DOHH2 (cell line): ENCODE results near the gene OSBPL10.
"Not testable (repeated sequence)": the region's sequence is repeated elsewhere in the genome, so short reads cannot be mapped to it uniquely, and the experiment has no call there.

Experiments
- H3F3A ChIP-seq: fragments of 200-600 bp; sonication (generic), shearing (Covaris generic); 2 replicates; pipeline ENCODE4 v1.6.0; 2016; ENCODE audit warnings: antibody characterized with exemption, mild to moderate bottlenecking; ENCODE audit not compliant: control insufficient read depth, insufficient read depth
- H3K27ac ChIP-seq: fragments of 200-600 bp; sonication (generic); 2 replicates; pipeline ENCODE4 v1.5.1; 2014; ENCODE audit warnings: low read depth, mild to moderate bottlenecking, low read length, moderate library complexity
- H3K27me3 ChIP-seq: fragments of 200-600 bp; sonication (generic); 2 replicates; pipeline ENCODE4 v1.6.1; 2014; ENCODE audit warnings: mild to moderate bottlenecking, low read length, mixed read lengths; ENCODE audit not compliant: control insufficient read depth
- H3K36me3 ChIP-seq: fragments of 200-600 bp; sonication (generic); 2 replicates; pipeline ENCODE4 v1.6.1; 2014; ENCODE audit warnings: mild to moderate bottlenecking, low read length, moderate library complexity, mixed read lengths; ENCODE audit not compliant: control insufficient read depth
- H3K4me1 ChIP-seq: fragments of 200-600 bp; sonication (generic); 2 replicates; pipeline ENCODE4 v1.6.1; 2014; ENCODE audit warnings: mild to moderate bottlenecking, low read length, mixed read lengths; ENCODE audit not compliant: control insufficient read depth
- H3K4me2 ChIP-seq: fragments of 200-600 bp; sonication (generic); 2 replicates; pipeline ENCODE4 v1.6.0; 2014; ENCODE audit warnings: mild to moderate bottlenecking, low read length, moderate library complexity
- H3K4me3 ChIP-seq: fragments of 200-600 bp; sonication (generic); 2 replicates; pipeline ENCODE4 v1.5.1; 2014; ENCODE audit warnings: mild to moderate bottlenecking, low read length, mixed read lengths
- H3K79me2 ChIP-seq: fragments of 200-600 bp; sonication (generic); 2 replicates; pipeline ENCODE4 v1.6.1; 2014; ENCODE audit warnings: mild to moderate bottlenecking, low read length, mixed read lengths; ENCODE audit not compliant: control insufficient read depth
- H3K9me2 ChIP-seq: fragments of 200-600 bp; sonication (generic); replicated peaks from 2 replicates; pipeline ENCODE4 v1.6.1; 2014; ENCODE audit warnings: mild to moderate bottlenecking, low read length, mixed read lengths; ENCODE audit not compliant: control insufficient read depth
- H3K9me3 ChIP-seq: fragments of 200-600 bp; sonication (generic); 2 replicates; pipeline ENCODE4 v1.6.1; 2014; ENCODE audit warnings: antibody characterized with exemption, low read length, mixed read lengths; ENCODE audit not compliant: control insufficient read depth, insufficient read depth
- H4K20me1 ChIP-seq: fragments of 200-600 bp; sonication (generic); 2 replicates; pipeline ENCODE4 v1.6.0; 2014; ENCODE audit warnings: low read depth, mild to moderate bottlenecking, antibody characterized with exemption, low read length, moderate library complexity; ENCODE audit not compliant: control insufficient read depth, insufficient read depth
- EZH2phosphoT487 ChIP-seq: fragments of 200-600 bp; sonication (generic); IDR thresholded peaks from 2 replicates; pipeline ENCODE4 v1.6.1; 2017; ENCODE audit warnings: borderline replicate concordance, mild to moderate bottlenecking, antibody characterized with exemption, low read length, moderate library complexity, mixed read lengths
- TF ChIP-seq, protein P1 (sequence below): fragments of 200-600 bp; sonication (generic); IDR thresholded peaks from one replicate; pipeline ENCODE4 v1.5.1; 2014; ENCODE audit warnings: antibody characterized with exemption, mild to moderate bottlenecking, low read depth, low read length; ENCODE audit not compliant: poor library complexity, severe bottlenecking

Gene OSBPL10

GRCh38 chr3:31996195-31996594 is 15.1 kb upstream of the OSBPL10 start:
- no peak overlapping the region for H3K4me2 ChIP-seq
- H3K27ac ChIP-seq = no peak overlapping the region
- no peaks in the 10 kb centered on the region for H3K9me2 ChIP-seq
- no peaks in the 10 kb centered on the region for H3F3A ChIP-seq
- no peaks in the 10 kb centered on the region for H4K20me1 ChIP-seq
- no peaks in the 10 kb centered on the region for H3K79me2 ChIP-seq
- peaks cover 4% of the 10 kb centered on the region; the same call in 1 of the 2 replicates for H3K36me3 ChIP-seq
- H3K4me3 ChIP-seq = no peak overlapping the region
- TF ChIP-seq, protein P1, sequence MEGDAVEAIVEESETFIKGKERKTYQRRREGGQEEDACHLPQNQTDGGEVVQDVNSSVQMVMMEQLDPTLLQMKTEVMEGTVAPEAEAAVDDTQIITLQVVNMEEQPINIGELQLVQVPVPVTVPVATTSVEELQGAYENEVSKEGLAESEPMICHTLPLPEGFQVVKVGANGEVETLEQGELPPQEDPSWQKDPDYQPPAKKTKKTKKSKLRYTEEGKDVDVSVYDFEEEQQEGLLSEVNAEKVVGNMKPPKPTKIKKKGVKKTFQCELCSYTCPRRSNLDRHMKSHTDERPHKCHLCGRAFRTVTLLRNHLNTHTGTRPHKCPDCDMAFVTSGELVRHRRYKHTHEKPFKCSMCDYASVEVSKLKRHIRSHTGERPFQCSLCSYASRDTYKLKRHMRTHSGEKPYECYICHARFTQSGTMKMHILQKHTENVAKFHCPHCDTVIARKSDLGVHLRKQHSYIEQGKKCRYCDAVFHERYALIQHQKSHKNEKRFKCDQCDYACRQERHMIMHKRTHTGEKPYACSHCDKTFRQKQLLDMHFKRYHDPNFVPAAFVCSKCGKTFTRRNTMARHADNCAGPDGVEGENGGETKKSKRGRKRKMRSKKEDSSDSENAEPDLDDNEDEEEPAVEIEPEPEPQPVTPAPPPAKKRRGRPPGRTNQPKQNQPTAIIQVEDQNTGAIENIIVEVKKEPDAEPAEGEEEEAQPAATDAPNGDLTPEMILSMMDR = no peak
- no peak for TF ChIP-seq EZH2phosphoT487
- H3K4me1 ChIP-seq = peaks cover 9% of the 10 kb centered on the region
- H3K9me3 ChIP-seq = no peaks in the 10 kb centered on the region
- H3K27me3 ChIP-seq = no peaks in the 10 kb centered on the region

- H3K4me2 ChIP-seq, H3K4me3 ChIP-seq, H3K27me3 ChIP-seq, H4K20me1 ChIP-seq, H3K9me2 ChIP-seq, H3K9me3 ChIP-seq, H3K4me1 ChIP-seq, H3K79me2 ChIP-seq, H3F3A ChIP-seq, H3K27ac ChIP-seq: not testable (repeated sequence)
- H3K36me3 ChIP-seq = peaks cover 13% of the 10 kb centered on the region
Observed at GRCh38 chr3:31995026-31995425, 14.0 kb upstream of the OSBPL10 start.

- Histone ChIP-seq H3K36me3 (peaks cover 24% of the 10 kb centered on the region), H3K4me3 (no peak overlapping the region), H3K9me3 (peaks cover 8% of the 10 kb centered on the region; the same call in 1 of the 2 replicates), H3K9me2 (no peaks in the 10 kb centered on the region), H3K27me3 (no peaks in the 10 kb centered on the region), H3K27ac (no peak overlapping the region), H3K4me1 (no peaks in the 10 kb centered on the region), H3K79me2 (no peaks in the 10 kb centered on the region), H3F3A (no peaks in the 10 kb centered on the region), H4K20me1 (no peaks in the 10 kb centered on the region), H3K4me2 (no peak overlapping the region)
- no peak for TF ChIP-seq EZH2phosphoT487
- TF ChIP-seq, protein P1 = no peak
Observed at GRCh38 chr3:31993843-31994242, 12.8 kb upstream of the OSBPL10 start.

GRCh38 chr3:31992995-31993394 is 11.9 kb upstream of the OSBPL10 start:
- H3K27me3 ChIP-seq, H3K27ac ChIP-seq, H3K4me2 ChIP-seq, H3K4me3 ChIP-seq, H3F3A ChIP-seq, H4K20me1 ChIP-seq, H3K4me1 ChIP-seq, H3K9me3 ChIP-seq, H3K79me2 ChIP-seq, H3K9me2 ChIP-seq: not testable (repeated sequence)
- peaks cover 33% of the 10 kb centered on the region for H3K36me3 ChIP-seq
